Heart left ventricle (tissue), 13 donors: ENCODE results near the gene ADGB.

Source experiments
- CTCF ChIP-seq, 12 donors: fragments of 200-600 bp; sonication (generic) in 4 of 12; IDR thresholded peaks; one replicate each; pipeline versions ENCODE4 v1.5.0 to v1.8.0; 2018 to 2022; ENCODE audit warnings: antibody characterized with exemption in 12 of 12, mild to moderate bottlenecking in 5 of 12
- POLR2A ChIP-seq, 2 donors: fragments of 450-650 bp; IDR thresholded peaks; one replicate each; pipeline ENCODE4 v1.6.1; 2017; ENCODE audit warnings: antibody characterized with exemption in 2 of 2, mild to moderate bottlenecking in 2 of 2, moderate library complexity in 2 of 2
- donor health status: ischemic (EF 13 %, LVEDD 7.1; RV severe dilation, severe dysfunction).
- donor health status: DM: no; HTN: yes; CAD: no.
- donor health status: DM: no; HTN: no; CAD: no.
- donor health status: ischemic (EF 25% LVEDD 6.9; RV normal size, moderate dysfunction).
- donor health status: ischemic (EF 25% LVEDD 5.7; RV mildly dilated, moderate dysfunction).
- donor health status: ischemic (EF 35%, LVEDD 5.7; RV mildly dilated, moderate dysfunction).
- donor health status: nonischemic (EF 11% LVEDD 7.7; RV severe dilation, severe dysfunction).
- donor health status: DM: yes; HTN: yes; CAD: no.
- donor health status: PGD.
- donor health status: ischemic (EF 29% LVEDD 5.4; RV normal size, mild dysfunction).
- donor health status: nonischemic (EF 23%, LVEDD 6.1; RV moderate dilation, normal function).

- TF ChIP-seq CTCF (IDR thresholded peaks at IDR 0.05) (no peak), POLR2A (IDR thresholded peaks at IDR 0.05) (no peak)
Measured at GRCh38 chr6:146592451-146592850, 6.3 kb upstream of the ADGB start.
